A549 treated with GW870086 at 1 μM for 4 hours (cell line): ENCODE results near the gene PLSCR4. TPM values are rescaled to one million over a fixed set of nuclear protein-coding genes. Genes with fewer than 3 reads are reported as not detected.

Source experiments
- total RNA-seq: library from RNA; stranded (reverse); fragments of 200-300 nt; extraction: Qiagen RNA extraction; gene quantifications from 5 replicates; pipeline ENCODE4 v1.2.3, GENCODE V29; 2022; ENCODE audit warnings: low read depth

PLSCR4 gene
- total RNA-seq = 5.8 to 8.5 TPM (median 7.1 TPM) in 5 replicates

DNA sequence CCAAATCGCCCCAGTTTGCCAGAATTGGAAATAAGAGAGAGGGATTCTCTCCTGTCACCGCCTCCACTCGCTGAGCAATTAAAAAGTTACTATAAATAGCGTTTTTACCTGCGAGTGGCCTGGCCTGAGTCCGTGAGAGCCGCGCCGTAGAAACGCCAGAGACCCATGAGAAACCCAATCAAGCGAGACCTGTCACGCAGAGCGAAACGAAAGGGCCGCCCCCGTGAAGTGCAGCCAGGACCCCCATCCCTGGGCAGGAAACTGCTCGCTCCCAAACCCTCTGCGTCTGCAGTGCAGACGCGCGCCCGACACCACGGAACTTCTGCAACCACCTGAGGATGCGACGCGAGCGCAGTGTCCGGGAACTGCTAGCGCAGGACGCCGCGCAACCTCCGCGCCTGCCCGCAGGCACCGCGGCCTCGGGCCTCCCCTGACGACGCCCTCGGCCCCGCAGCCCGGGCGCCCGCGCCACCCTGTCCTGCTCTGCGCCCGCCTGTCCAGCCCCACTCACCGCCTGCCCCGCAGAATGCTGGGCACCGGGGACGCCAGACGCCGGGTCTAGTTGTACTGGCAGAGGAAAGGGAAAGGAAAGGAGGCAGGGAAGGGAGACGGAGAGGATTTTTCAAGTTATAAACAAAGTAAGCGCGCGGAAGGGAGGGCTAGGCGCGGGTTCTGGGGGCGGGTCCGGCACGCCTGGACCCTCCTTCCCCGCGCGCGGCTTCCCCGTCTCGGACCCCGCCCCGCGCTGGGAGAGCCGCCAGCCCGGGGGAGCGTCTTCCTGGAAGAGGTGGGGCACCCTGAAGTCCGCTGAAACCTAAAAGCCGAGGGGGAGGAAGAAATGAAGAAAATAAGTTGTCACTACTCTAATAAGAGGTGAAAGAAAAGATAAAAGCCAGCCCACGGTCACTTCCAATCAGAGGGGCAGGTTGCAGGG is at the start of gene PLSCR4:
TSS of gene PLSCR4 (minus strand) at position 657 of the 934 bp plus-strand sequence. CDS start 29,034 bp downstream, outside the sequence.

GRCh38 chr3:146160964-146161662 is 89.8 kb downstream of the PLSCR4 start, which contains the start of gene PLOD2:
PLOD2 (minus strand) TSS chr3:146161184; CDS start chr3:146160989, 195 bp downstream.

Other genes starting within 250 kb of the PLSCR4 start
- 76.2 to 120 TPM (median 111 TPM) in 5 replicates for gene PLOD2, start 89.9 kb downstream of the PLSCR4 start, total RNA-seq
- gene PLSCR2, start 218.5 kb upstream of the PLSCR4 start, total RNA-seq = not detected in 5 replicates